NCI-H524 (cell line): ENCODE data around the gene STARD7.
"Not testable (repeated sequence)": the region's sequence is repeated elsewhere in the genome, so short reads cannot be mapped to it uniquely, and the experiment has no call there.

Source experiments
- DNase-seq, 2 experiments: peaks; one replicate each; lab custom pipeline; 2025; lab: John Stamatoyannopoulos, UW

Gene STARD7

GRCh38 chr2:96148410-96149217 lies 60.0 kb downstream of the STARD7 start:
- DNase-seq: peak; percentile 15 to 36

GRCh38 chr2:96147593-96148201 lies 60.9 kb downstream of the STARD7 start:
- DNase-seq: peak; percentile 32 to 69

GRCh38 chr2:96146881-96147592 lies 61.6 kb downstream of the STARD7 start:
- no peak for DNase-seq

- DNase-seq: peak in 1 of 2 experiments; percentile 4
Observed at GRCh38 chr2:96146153-96146880, 62.3 kb downstream of the STARD7 start.

GRCh38 chr2:96145848-96146152 lies 62.8 kb downstream of the STARD7 start:
- DNase-seq: no peak

- peak; percentile 10 to 58 for DNase-seq
Observed at GRCh38 chr2:96145036-96145847, 63.4 kb downstream of the STARD7 start, which contains the start of gene DUSP2. TSS of gene DUSP2 (minus strand) at chr2:96145440. CDS start at chr2:96145354, 86 bp downstream.

- DNase-seq: peak in 1 of 2 experiments; percentile 31
Observed at GRCh38 chr2:96144481-96145035, 64.1 kb downstream of the STARD7 start.

GRCh38 chr2:96143848-96144480 lies 64.7 kb downstream of the STARD7 start:
- peak; percentile 93 to 96 for DNase-seq

- peak in 1 of 2 experiments; percentile 21 for DNase-seq
Observed at GRCh38 chr2:96143231-96143847, 65.3 kb downstream of the STARD7 start.

GRCh38 chr2:96142217-96143113 lies 66.2 kb downstream of the STARD7 start:
- DNase-seq: no peak

- not testable (repeated sequence) for DNase-seq
Observed at GRCh38 chr2:96141624-96141967, 67.0 kb downstream of the STARD7 start.

GRCh38 chr2:96140941-96141623 lies 67.5 kb downstream of the STARD7 start:
- no peak for DNase-seq

- no peak for DNase-seq
Observed at GRCh38 chr2:96139181-96139758, 69.4 kb downstream of the STARD7 start.

GRCh38 chr2:96138179-96139145 lies 70.2 kb downstream of the STARD7 start, which contains the start of gene ASTL:
TSS of gene ASTL (minus strand) at chr2:96138502. CDS start at chr2:96138436, 66 bp downstream.
- peak; percentile 12 to 62 for DNase-seq

GRCh38 chr2:96137321-96138178 lies 71.1 kb downstream of the STARD7 start:
- no peak for DNase-seq
